Measurements from ENCODE around the gene PLCZ1.
"Not testable (repeated sequence)": the region's sequence is repeated elsewhere in the genome, so short reads cannot be mapped to it uniquely, and the experiment has no call there.

PLCZ1 gene

DNA sequence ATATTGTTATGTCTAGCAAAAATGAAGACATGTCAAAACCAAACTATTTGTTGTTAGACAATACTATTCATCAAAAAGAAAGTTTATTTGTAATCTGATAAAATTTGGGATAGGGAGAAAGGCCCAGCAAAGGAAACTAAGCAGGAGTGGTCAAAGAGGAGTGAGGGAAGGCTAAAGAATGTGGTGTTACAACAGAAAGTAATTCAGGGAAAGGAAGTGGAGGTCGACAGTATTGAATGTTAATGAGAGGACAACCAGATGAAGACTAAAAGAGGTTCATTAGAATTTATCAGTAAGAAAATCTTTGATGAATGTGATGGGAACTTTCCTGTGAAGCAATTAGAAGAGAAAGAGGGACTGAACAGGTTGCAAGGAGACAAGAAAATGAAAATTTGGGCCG is 33.9 kb downstream of the PLCZ1 start:
- TF ChIP-seq, protein P1, sequence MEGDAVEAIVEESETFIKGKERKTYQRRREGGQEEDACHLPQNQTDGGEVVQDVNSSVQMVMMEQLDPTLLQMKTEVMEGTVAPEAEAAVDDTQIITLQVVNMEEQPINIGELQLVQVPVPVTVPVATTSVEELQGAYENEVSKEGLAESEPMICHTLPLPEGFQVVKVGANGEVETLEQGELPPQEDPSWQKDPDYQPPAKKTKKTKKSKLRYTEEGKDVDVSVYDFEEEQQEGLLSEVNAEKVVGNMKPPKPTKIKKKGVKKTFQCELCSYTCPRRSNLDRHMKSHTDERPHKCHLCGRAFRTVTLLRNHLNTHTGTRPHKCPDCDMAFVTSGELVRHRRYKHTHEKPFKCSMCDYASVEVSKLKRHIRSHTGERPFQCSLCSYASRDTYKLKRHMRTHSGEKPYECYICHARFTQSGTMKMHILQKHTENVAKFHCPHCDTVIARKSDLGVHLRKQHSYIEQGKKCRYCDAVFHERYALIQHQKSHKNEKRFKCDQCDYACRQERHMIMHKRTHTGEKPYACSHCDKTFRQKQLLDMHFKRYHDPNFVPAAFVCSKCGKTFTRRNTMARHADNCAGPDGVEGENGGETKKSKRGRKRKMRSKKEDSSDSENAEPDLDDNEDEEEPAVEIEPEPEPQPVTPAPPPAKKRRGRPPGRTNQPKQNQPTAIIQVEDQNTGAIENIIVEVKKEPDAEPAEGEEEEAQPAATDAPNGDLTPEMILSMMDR (conservative IDR thresholded peaks at IDR 0.05; ENCODE audit: low read depth, low read length) = no peak
- DNase-seq (ENCODE audit: low read depth) = no peak
- H3K4me3 ChIP-seq (ENCODE audit: low read depth, low read length) = no peak overlapping the region

DNA sequence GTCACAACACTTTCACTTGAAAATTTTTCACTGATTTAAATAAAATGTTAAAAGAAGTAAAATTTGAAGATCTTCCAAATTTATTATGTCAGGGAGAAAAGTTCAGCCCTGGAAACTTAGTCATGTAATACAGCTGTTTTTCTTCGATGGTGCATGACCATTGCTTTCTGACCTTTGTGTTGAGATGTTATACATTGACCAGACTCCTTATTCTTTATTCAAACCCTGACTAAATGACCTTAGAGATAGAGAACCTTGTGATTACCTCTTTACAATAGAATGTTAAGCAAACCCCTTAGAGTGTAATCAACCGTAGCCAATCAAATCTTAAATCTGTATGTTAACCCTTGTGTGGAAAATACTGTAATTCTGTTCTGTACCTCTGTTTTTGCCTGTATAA is 34.5 kb downstream of the PLCZ1 start:
- no peak overlapping the region for H3K4me3 ChIP-seq (ENCODE audit: low read depth, low read length)
- TF ChIP-seq, protein P1 (conservative IDR thresholded peaks at IDR 0.05; ENCODE audit: low read depth, low read length) = no peak
- DNase-seq (ENCODE audit: low read depth) = no peak

GRCh38 chr12:18700271-18700670 is 37.5 kb downstream of the PLCZ1 start:
- TF ChIP-seq, protein P1 (conservative IDR thresholded peaks at IDR 0.05; ENCODE audit: low read depth, low read length) = no peak
- H3K4me3 ChIP-seq (ENCODE audit: low read depth, low read length) = no peak overlapping the region
- peak; percentile 64 for DNase-seq (ENCODE audit: low read depth)

GRCh38 chr12:18696971-18697602 is 40.7 kb downstream of the PLCZ1 start:
- no peak overlapping the region for H3K4me3 ChIP-seq (ENCODE audit: low read depth, low read length)
- TF ChIP-seq, protein P1 (conservative IDR thresholded peaks at IDR 0.05; ENCODE audit: low read depth, low read length) = no peak
- DNase-seq (ENCODE audit: low read depth) = peak; percentile 69

- DNase-seq (ENCODE audit: low read depth); H3K4me3 ChIP-seq (ENCODE audit: low read depth, low read length): not testable (repeated sequence)
These were observed 43.8 kb downstream of the PLCZ1 start for GRCh38 chr12:18693986-18694385.

DNA sequence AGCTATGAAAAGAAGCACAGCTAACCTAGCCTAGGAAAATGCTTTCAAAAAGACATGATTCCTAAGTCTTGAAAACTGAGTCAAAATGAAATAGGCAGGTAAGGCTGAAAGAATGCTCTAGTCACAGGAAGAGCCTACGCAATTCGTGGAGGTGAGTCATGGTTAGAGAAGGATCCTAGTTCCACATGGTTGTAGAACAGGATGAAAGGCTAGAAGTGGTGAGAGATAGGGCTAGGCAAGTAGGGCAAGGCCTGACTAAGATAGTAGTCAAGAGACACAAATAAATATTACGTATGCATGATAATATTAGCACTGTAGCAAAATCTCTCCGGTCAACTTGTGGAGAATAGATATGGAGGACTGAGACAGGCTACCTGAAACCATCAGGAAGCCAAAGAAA is 47.2 kb downstream of the PLCZ1 start:
- peak; percentile 74 for DNase-seq (ENCODE audit: low read depth)
- TF ChIP-seq, protein P1 (conservative IDR thresholded peaks at IDR 0.05; ENCODE audit: low read depth, low read length) = no peak
- no peak overlapping the region for H3K4me3 ChIP-seq (ENCODE audit: low read depth, low read length)

DNA sequence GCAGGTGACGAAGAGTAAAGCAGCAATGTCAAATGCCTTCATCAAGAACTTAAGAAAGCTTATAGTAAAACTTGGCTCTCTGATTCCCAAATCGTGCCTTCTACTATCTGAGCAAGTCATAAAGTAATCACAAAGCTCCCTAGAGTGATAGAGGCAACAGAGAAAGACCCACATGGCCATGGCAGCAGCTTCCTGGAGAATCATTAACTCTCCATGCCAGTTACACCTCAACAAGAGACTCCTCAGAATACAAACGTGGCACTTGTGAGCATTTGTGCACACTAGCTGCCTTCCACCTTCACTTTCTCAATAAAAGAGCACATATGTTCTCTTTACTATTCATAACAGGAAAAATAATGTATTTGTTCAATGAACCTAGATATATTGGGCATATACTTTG is 48.0 kb downstream of the PLCZ1 start:
- TF ChIP-seq, protein P1 (conservative IDR thresholded peaks at IDR 0.05; ENCODE audit: low read depth, low read length) = no peak
- no peak overlapping the region for H3K4me3 ChIP-seq (ENCODE audit: low read depth, low read length)
- DNase-seq (ENCODE audit: low read depth) = no peak
